ENCODE results near the gene BTN2A1.

BTN2A1 gene

GRCh38 chr6:26475823-26476729 is 18.3 kb downstream of the BTN2A1 start:
- TF ChIP-seq SIN3A (IDR thresholded peaks at IDR 0.05; ENCODE audit: borderline replicate concordance, insufficient read depth, low read length), result no peak
- TF ChIP-seq TAF1 (IDR thresholded peaks at IDR 0.05; ENCODE audit: borderline replicate concordance, insufficient read depth, low read length), result no peak
- TF ChIP-seq FOXP2 (optimal IDR thresholded peaks at IDR 0.05; ENCODE audit: borderline replicate concordance, extremely low read depth, extremely low read length, insufficient read depth), result no peak
- no peak for TF ChIP-seq POLR2AphosphoS5 (IDR thresholded peaks at IDR 0.05; ENCODE audit: low read depth, low read length)
- no peak for TF ChIP-seq REST (IDR thresholded peaks at IDR 0.05; ENCODE audit: insufficient read depth in 1 of 2, low read depth in 2 of 2, low read length in 2 of 2)

GRCh38 chr6:26476896-26477295 is 19.1 kb downstream of the BTN2A1 start:
- TF ChIP-seq SIN3A (IDR thresholded peaks at IDR 0.05; ENCODE audit: borderline replicate concordance, insufficient read depth, low read length) (no peak), POLR2AphosphoS5 (IDR thresholded peaks at IDR 0.05; ENCODE audit: low read depth, low read length) (no peak), FOXP2 (optimal IDR thresholded peaks at IDR 0.05; ENCODE audit: borderline replicate concordance, extremely low read depth, extremely low read length, insufficient read depth) (no peak), TAF1 (IDR thresholded peaks at IDR 0.05; ENCODE audit: borderline replicate concordance, insufficient read depth, low read length) (no peak), REST (IDR thresholded peaks at IDR 0.05; ENCODE audit: insufficient read depth in 1 of 2, low read depth in 2 of 2, low read length in 2 of 2) (no peak)

- no peak for TF ChIP-seq POLR2AphosphoS5 (IDR thresholded peaks at IDR 0.05; ENCODE audit: low read depth, low read length)
- TF ChIP-seq FOXP2 (optimal IDR thresholded peaks at IDR 0.05; ENCODE audit: borderline replicate concordance, extremely low read depth, extremely low read length, insufficient read depth), result no peak
These were observed 19.7 kb downstream of the BTN2A1 start for GRCh38 chr6:26477426-26477825.

- no peak for TF ChIP-seq POLR2AphosphoS5 (IDR thresholded peaks at IDR 0.05; ENCODE audit: low read depth, low read length)
These were observed 20.6 kb downstream of the BTN2A1 start for GRCh38 chr6:26478100-26478984.

GRCh38 chr6:26478985-26479278 is 21.2 kb downstream of the BTN2A1 start:
- TF ChIP-seq POLR2AphosphoS5 (IDR thresholded peaks at IDR 0.05; ENCODE audit: low read depth, low read length), result no peak
- TF ChIP-seq SIN3A (IDR thresholded peaks at IDR 0.05; ENCODE audit: borderline replicate concordance, insufficient read depth, low read length), result no peak
- no peak for TF ChIP-seq FOXP2 (optimal IDR thresholded peaks at IDR 0.05; ENCODE audit: borderline replicate concordance, extremely low read depth, extremely low read length, insufficient read depth)
- TF ChIP-seq REST (IDR thresholded peaks at IDR 0.05; ENCODE audit: insufficient read depth in 1 of 2, low read depth in 2 of 2, low read length in 2 of 2), result no peak
- no peak for TF ChIP-seq TAF1 (IDR thresholded peaks at IDR 0.05; ENCODE audit: borderline replicate concordance, insufficient read depth, low read length)

GRCh38 chr6:26482338-26482737 is 24.6 kb downstream of the BTN2A1 start:
- TF ChIP-seq TAF1 (IDR thresholded peaks at IDR 0.05; ENCODE audit: borderline replicate concordance, insufficient read depth, low read length) (no peak), SIN3A (IDR thresholded peaks at IDR 0.05; ENCODE audit: borderline replicate concordance, insufficient read depth, low read length) (no peak), POLR2AphosphoS5 (IDR thresholded peaks at IDR 0.05; ENCODE audit: low read depth, low read length) (no peak), FOXP2 (optimal IDR thresholded peaks at IDR 0.05; ENCODE audit: borderline replicate concordance, extremely low read depth, extremely low read length, insufficient read depth) (no peak), REST (IDR thresholded peaks at IDR 0.05; ENCODE audit: insufficient read depth in 1 of 2, low read depth in 2 of 2, low read length in 2 of 2) (no peak)
